C4-2B (cell line): ENCODE data around the gene TCF19.
"Not testable (repeated sequence)": the region's sequence is repeated elsewhere in the genome, so short reads cannot be mapped to it uniquely, and the experiment has no call there.

Experiments used
- H3K27ac ChIP-seq: fragments of 450-650 bp; 2 replicates; pipeline ENCODE4 v1.5.1; 2017
- CTCF ChIP-seq: fragments of 450-650 bp; conservative IDR thresholded peaks from 2 replicates; pipeline ENCODE4 v1.5.1; 2017; ENCODE audit warnings: mild to moderate bottlenecking
- ZFX ChIP-seq: fragments of 450-650 bp; IDR thresholded peaks from 2 replicates; pipeline ENCODE4 v1.6.1; 2017

The TCF19 gene

GRCh38 chr6:31172973-31173384 is 14.6 kb downstream of the TCF19 start:
- TF ChIP-seq ZFX (no peak), CTCF (no peak)
- no peak overlapping the region for H3K27ac ChIP-seq

- TF ChIP-seq CTCF = no peak
- H3K27ac ChIP-seq = no peak overlapping the region
Observed at GRCh38 chr6:31173406-31173805, 15.0 kb downstream of the TCF19 start.

- TF ChIP-seq ZFX = no peak
- no peak overlapping the region for H3K27ac ChIP-seq
Observed at GRCh38 chr6:31174378-31174777, 16.0 kb downstream of the TCF19 start.

- no peak overlapping the region for H3K27ac ChIP-seq
- TF ChIP-seq ZFX (no peak), CTCF (no peak)
Observed at GRCh38 chr6:31175971-31176370, 17.6 kb downstream of the TCF19 start.

GRCh38 chr6:31178143-31179041 is 20.0 kb downstream of the TCF19 start:
- peak overlapping the region; percentile 56 for H3K27ac ChIP-seq
- TF ChIP-seq CTCF = no peak
- no peak for TF ChIP-seq ZFX

- H3K27ac ChIP-seq = peak overlapping the region; percentile 56
- TF ChIP-seq CTCF (no peak), ZFX (no peak)
Observed at GRCh38 chr6:31179042-31179386, 20.6 kb downstream of the TCF19 start.

- no peak overlapping the region for H3K27ac ChIP-seq
- no peak for TF ChIP-seq CTCF
Observed at GRCh38 chr6:31179896-31180295, 21.5 kb downstream of the TCF19 start.

GRCh38 chr6:31180500-31180899 is 22.1 kb downstream of the TCF19 start:
- no peak for TF ChIP-seq ZFX
- no peak for TF ChIP-seq CTCF
- no peak overlapping the region for H3K27ac ChIP-seq

- not testable (repeated sequence) for H3K27ac ChIP-seq
Observed at GRCh38 chr6:31183287-31183686, 24.9 kb downstream of the TCF19 start.

- H3K27ac ChIP-seq = not testable (repeated sequence)
Observed at GRCh38 chr6:31183859-31184258, 25.5 kb downstream of the TCF19 start.

GRCh38 chr6:31185695-31186051 is 27.3 kb downstream of the TCF19 start:
- H3K27ac ChIP-seq = peak overlapping the region; percentile 84
